GM06990 (cell line): ENCODE measurements around the gene MIF4GD.
"Not testable (repeated sequence)": the region's sequence is repeated elsewhere in the genome, so short reads cannot be mapped to it uniquely, and the experiment has no call there.

Source experiments
- DNase-seq: peaks from one replicate; pipeline ENCODE4 v3.0.0-alpha.2; 2011; ENCODE audit not compliant: insufficient read length; ENCODE audit errors: extremely low read depth
- H3K27me3 ChIP-seq: replicated peaks from 2 replicates; pipeline ENCODE4 v1.6.0; 2011; ENCODE audit warnings: low read length; ENCODE audit not compliant: control insufficient read depth, insufficient read depth
- H3K36me3 ChIP-seq: 2 replicates; pipeline ENCODE4 v1.5.1; 2011; ENCODE audit warnings: low read length; ENCODE audit not compliant: control insufficient read depth, insufficient read depth
- H3K4me3 ChIP-seq: replicated peaks from 2 replicates; pipeline ENCODE4 v1.5.1; 2011; ENCODE audit warnings: low read depth, mild to moderate bottlenecking, control low read depth, low read length
- TF ChIP-seq, protein P1 (sequence below): IDR thresholded peaks from 2 replicates; pipeline ENCODE4 v1.5.1; 2011; ENCODE audit warnings: low read length, control low read depth, mild to moderate bottlenecking, inconsistent platforms; ENCODE audit not compliant: insufficient read depth, poor library complexity, severe bottlenecking

Gene MIF4GD

DNA sequence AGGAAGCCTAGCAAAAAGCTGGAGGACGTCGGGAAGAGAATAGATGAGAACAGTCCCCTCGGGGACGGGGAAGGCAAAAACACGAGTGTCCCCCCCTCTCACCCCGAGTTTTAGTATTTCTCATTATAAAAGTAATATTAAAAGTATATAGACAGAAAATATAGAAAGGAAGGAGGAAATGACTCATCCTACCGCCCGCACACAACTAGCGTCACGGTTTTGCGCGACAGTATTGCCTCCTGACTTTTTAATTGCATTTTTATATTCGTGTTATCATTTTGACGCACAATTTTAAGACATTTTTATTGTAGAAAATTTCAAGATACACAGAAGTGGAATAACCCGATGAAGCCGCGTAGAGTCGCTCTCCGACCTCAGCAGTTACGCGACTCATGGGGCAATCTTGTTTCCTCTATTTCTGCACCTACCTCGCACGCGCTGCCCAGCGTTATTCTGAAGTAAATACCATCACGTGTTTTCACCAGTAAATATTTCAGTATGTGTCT is 18.9 kb upstream of the MIF4GD start:
- TF ChIP-seq, protein P1, sequence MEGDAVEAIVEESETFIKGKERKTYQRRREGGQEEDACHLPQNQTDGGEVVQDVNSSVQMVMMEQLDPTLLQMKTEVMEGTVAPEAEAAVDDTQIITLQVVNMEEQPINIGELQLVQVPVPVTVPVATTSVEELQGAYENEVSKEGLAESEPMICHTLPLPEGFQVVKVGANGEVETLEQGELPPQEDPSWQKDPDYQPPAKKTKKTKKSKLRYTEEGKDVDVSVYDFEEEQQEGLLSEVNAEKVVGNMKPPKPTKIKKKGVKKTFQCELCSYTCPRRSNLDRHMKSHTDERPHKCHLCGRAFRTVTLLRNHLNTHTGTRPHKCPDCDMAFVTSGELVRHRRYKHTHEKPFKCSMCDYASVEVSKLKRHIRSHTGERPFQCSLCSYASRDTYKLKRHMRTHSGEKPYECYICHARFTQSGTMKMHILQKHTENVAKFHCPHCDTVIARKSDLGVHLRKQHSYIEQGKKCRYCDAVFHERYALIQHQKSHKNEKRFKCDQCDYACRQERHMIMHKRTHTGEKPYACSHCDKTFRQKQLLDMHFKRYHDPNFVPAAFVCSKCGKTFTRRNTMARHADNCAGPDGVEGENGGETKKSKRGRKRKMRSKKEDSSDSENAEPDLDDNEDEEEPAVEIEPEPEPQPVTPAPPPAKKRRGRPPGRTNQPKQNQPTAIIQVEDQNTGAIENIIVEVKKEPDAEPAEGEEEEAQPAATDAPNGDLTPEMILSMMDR, result peak; percentile 56
- no peaks in the 10 kb centered on the region for H3K27me3 ChIP-seq
- DNase-seq, result no peak
- H3K4me3 ChIP-seq, result peak overlapping the region; percentile 71
- H3K36me3 ChIP-seq, result peaks cover 14% of the 10 kb centered on the region

DNA sequence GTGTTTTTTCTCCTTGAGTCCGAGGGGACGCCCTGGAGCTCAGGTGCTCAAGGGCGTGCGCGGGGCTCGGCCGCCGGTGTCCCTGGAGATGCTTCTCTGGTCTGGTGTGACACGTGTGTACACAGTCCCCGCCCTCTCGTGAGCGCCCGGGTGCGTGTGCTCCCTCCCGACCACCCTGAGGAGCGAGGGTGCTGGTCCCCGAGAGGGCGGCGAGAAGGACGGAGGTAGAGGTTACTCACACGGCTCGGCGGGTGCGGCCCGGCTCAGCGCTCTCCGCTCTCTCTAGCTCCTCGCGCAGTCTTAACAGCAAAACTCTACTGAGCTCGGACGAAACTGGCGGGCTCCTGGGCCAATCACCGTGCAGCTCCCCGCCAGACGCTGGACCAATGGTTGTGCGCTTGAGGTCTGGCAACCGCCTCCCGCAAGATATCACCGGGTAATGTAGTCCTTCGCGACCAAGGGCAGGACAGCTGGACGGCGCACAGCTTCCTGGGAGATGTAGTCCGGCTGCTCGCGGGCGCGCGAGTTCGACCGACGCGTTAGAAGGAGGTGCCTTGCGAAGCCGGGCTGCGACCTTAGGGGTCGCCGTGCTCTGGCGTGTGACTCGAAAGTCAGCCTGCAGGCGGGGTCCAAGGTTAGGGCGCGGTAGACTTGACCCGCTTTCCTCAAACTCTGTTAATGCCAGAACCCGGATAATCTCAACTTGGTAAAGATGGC is 18.2 kb upstream of the MIF4GD start, which contains the start of gene SLC25A19:
Gene SLC25A19 (minus strand): TSS at position 319 of the 717 bp plus-strand sequence. CDS start 2,669 bp downstream, outside the sequence.
- DNase-seq, result peak; percentile 98
- Histone ChIP-seq H3K4me3 (peak within 1 kb of the TSS; percentile 88), H3K36me3 (peaks cover 14% of the 10 kb centered on the region), H3K27me3 (no peaks in the 10 kb centered on the region)
- TF ChIP-seq, protein P1, result peak; percentile 61

DNA sequence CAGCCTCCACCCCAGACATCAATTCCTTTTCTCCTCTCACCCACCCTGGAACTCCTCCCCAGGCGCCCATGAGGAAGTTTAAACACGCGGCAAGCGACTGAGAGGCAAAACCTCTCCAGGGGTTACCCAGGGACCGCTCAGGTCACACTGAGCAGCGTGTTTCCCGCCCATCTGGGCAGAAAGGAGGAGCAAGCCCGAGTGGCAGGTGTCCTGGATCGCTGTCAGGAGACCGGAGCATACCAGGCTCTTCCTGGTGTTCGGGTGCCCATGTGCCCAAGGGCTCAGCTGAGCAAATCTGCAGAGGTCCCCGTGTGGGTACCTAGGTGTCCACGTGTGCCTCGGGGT is 17.7 kb upstream of the MIF4GD start:
- no peaks in the 10 kb centered on the region for H3K27me3 ChIP-seq
- peak overlapping the region; percentile 88 for H3K4me3 ChIP-seq
- DNase-seq, result no peak
- TF ChIP-seq, protein P1, result no peak
- H3K36me3 ChIP-seq, result peaks cover 14% of the 10 kb centered on the region

DNA sequence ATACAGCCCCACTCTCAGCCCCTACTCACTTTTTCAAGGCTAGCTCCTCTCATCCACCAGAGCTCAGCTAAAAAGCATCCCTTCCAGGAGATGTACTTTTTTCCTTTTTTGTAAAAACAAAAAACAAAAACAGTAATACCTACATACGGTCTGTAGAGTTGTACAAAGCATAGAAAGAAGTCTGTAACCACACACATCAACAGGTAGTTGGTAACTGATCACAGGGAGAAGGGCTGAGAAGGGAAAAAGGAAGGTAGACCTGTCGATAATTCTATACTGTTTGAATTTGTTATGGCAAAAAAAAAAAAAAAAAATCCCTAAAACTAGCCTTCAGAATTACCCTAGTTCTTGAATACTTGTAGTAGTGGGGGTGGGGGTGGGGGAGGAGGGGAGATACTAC is 17.3 kb upstream of the MIF4GD start:
- no peak for DNase-seq
- Histone ChIP-seq H3K27me3 (no peaks in the 10 kb centered on the region), H3K4me3 (peak overlapping the region; percentile 88), H3K36me3 (peaks cover 15% of the 10 kb centered on the region)
- TF ChIP-seq, protein P1, result no peak

DNA sequence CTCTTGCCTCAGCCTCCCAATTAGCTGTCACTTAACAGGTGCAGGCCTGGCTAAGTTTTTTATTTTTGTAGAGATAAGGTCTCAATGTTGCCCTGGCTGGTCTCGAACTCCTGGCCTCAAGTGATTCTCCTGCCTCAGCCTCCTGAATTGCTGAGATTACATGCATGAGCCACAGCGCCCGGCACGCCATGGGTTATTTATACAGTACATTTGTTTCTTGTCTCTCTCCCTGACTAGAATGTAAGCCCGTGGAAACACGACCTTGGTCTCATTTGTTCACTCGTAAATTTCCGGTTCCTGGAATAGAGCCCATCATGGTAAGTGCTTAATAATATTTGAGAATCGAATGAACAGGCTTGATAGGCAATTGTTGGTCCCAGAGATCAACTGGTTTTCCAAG is 16.2 kb upstream of the MIF4GD start:
- TF ChIP-seq, protein P1, result no peak
- Histone ChIP-seq H3K4me3 (peak overlapping the region; percentile 33), H3K27me3 (no peaks in the 10 kb centered on the region), H3K36me3 (peaks cover 16% of the 10 kb centered on the region)
- no peak for DNase-seq

DNA sequence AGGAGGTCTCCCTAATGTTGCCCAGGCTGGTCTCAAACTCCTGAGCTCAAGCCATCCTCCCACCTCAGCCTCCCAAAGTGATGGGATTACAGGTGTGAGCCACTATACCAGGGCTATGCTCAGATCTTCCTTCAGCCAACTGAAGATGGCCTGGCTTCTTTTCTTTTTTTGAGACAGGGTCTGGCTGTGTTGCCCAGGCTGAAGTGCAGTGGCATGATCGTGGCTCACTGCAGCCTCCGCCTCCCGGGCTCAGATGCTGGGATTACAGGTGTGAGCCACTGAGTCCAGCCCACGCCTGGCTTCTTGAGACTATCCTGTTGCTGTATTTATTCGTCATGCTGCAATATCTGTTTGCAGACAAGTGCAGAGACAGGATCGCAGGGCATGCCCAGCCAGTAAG is 14.1 kb upstream of the MIF4GD start:
- TF ChIP-seq, protein P1, result no peak
- Histone ChIP-seq H3K27me3 (no peaks in the 10 kb centered on the region), H3K36me3 (peaks cover 18% of the 10 kb centered on the region), H3K4me3 (no peak overlapping the region)
- DNase-seq, result no peak

DNA sequence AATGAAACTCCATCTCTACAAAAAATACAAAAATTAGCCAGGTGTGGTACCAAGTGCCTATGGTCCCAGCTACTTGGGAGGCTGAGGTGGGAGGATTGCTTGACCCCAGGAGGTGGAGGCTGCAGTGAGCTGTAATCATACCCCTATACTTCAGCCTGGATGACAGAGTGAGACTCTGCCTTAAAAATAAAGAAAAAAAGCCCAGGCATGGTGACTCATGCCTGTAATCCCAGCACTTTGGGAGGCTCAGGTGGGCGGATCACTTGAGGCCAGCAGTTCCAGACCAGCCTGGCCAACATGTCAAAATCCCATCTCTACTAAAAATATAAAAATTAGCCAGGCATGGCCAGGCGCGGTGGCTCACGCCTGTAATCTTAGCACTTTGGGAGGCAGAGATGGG is 9.2 kb upstream of the MIF4GD start:
- H3K36me3 ChIP-seq, result peaks cover 17% of the 10 kb centered on the region
- DNase-seq, H3K27me3 ChIP-seq, H3K4me3 ChIP-seq: not testable (repeated sequence)
